Osteoblast (primary cell): ENCODE results near the gene LRP8. TPM values are rescaled to one million over a fixed set of nuclear protein-coding genes. Genes with fewer than 3 reads are reported as not detected.

ENCODE experiments used
- DNase-seq: peaks from one replicate; pipeline ENCODE4 v3.0.0; 2011; ENCODE audit warnings: low spot score, mixed read lengths; ENCODE audit not compliant: insufficient read length; ENCODE audit errors: missing footprints
- H2AFZ ChIP-seq: 2 replicates; pipeline ENCODE4 v1.6.0; 2011; ENCODE audit warnings: mild to moderate bottlenecking, low read length
- H3K27ac ChIP-seq: 2 replicates; pipeline ENCODE4 v1.5.1; 2011; ENCODE audit warnings: mild to moderate bottlenecking, low read depth, low read length, moderate library complexity
- H3K27me3 ChIP-seq: 2 replicates; pipeline ENCODE4 v1.6.0; 2012; ENCODE audit warnings: mild to moderate bottlenecking, control low read depth, inconsistent platforms, low read length, moderate library complexity; ENCODE audit not compliant: insufficient read depth
- H3K36me3 ChIP-seq: 2 replicates; pipeline ENCODE4 v1.5.1; 2011; ENCODE audit warnings: mild to moderate bottlenecking, low read length, control low read depth, moderate library complexity; ENCODE audit not compliant: insufficient read depth
- H3K4me1 ChIP-seq: 2 replicates; pipeline ENCODE4 v1.5.1; 2011; ENCODE audit warnings: mild to moderate bottlenecking, low read length, control low read depth, moderate library complexity; ENCODE audit not compliant: insufficient read depth
- H3K4me2 ChIP-seq: 2 replicates; pipeline ENCODE4 v1.6.0; 2011; ENCODE audit warnings: mild to moderate bottlenecking, low read length; ENCODE audit not compliant: insufficient read depth
- H3K4me3 ChIP-seq: fragments of 200-600 bp; sonication (generic); 3 replicates; pipeline ENCODE4 v1.5.1; 2012; ENCODE audit warnings: mild to moderate bottlenecking, low read length, inconsistent platforms; ENCODE audit not compliant: insufficient read depth
- H3K79me2 ChIP-seq: 2 replicates; pipeline ENCODE4 v1.6.0; 2012; ENCODE audit warnings: mild to moderate bottlenecking, low read length, control low read depth, inconsistent platforms; ENCODE audit not compliant: insufficient read depth
- H3K9me3 ChIP-seq: 2 replicates; pipeline ENCODE4 v1.5.1; 2011; ENCODE audit warnings: low read depth, low read length, control low read depth
- H4K20me1 ChIP-seq: 2 replicates; pipeline ENCODE4 v1.6.0; 2012; ENCODE audit warnings: mild to moderate bottlenecking, low read length, control low read depth; ENCODE audit not compliant: insufficient read depth
- CTCF ChIP-seq: IDR thresholded peaks from 2 replicates; pipeline ENCODE4 v1.5.1; 2011; ENCODE audit warnings: mild to moderate bottlenecking, low read depth, low read length, moderate library complexity; ENCODE audit errors: extremely low read depth
- total RNA-seq: library from RNA; depleted of rRNA; stranded (reverse); fragments of >200 nt; gene quantifications from 2 replicates; pipeline ENCODE4 v1.2.3, GENCODE V29; 2012

Gene LRP8
- total RNA-seq, 1 donor = 11.2 TPM

DNA sequence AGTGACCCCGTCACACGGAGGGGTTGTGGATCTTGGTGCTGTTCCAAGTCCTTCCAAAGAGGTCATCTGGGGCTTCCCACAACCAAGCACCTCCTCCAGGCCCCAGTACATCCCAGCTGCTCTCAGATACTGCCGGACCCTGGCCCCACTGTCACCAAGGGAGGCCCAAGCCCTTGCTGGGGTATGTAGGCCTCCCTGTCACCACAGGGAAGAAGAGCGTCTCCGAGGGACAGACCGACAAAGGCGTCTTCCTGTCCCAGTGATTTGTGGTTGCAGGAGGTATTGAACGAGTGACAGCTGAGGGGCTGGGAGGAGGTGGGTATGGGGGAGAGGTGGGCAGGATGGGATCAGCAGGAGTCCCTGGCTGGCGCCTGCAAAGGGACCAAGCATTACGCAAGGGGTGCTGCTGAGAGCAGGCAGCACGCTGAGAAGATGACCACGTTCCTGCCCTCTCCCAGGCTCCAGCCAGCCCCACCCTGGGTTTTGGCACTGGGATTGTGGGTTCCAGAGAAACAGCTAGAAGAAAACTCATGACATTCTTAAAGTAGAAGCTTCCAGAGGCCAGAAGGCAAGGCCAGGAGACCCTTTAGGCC is 29.7 kb downstream of the LRP8 start:
- Histone ChIP-seq H3K27ac (no peak overlapping the region), H2AFZ (no peak overlapping the region), H3K4me3 (no peak overlapping the region), H3K79me2 (no peaks in the 10 kb centered on the region), H3K4me1 (peaks cover 21% of the 10 kb centered on the region), H4K20me1 (no peaks in the 10 kb centered on the region), H3K9me3 (no peaks in the 10 kb centered on the region), H3K27me3 (no peaks in the 10 kb centered on the region), H3K36me3 (no peaks in the 10 kb centered on the region), H3K4me2 (no peak overlapping the region)
- DNase-seq = no peak
- TF ChIP-seq CTCF = no peak

DNA sequence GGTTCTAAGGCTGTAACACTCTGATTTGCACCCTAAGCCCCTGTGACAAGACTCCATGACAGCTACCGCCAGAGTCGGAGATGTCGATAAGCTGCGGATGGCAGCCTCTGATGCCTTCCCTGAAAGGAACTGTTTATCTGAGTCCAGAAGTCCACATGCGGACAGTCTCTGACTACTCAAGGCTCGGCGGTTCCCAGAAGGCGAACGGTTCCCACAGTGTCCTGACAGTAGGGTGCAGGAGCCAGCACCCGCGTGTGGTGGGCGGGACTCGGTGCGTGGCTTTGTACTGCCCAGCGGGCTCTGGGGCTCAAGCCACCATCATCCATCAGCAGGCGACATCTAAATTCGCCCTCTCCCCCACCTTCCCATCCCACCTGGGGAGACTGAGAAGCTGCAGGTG is 30.7 kb downstream of the LRP8 start:
- no peak for TF ChIP-seq CTCF
- Histone ChIP-seq H3K27ac (no peak overlapping the region), H3K27me3 (no peaks in the 10 kb centered on the region), H3K4me3 (no peak overlapping the region), H3K4me1 (peaks cover 24% of the 10 kb centered on the region), H3K79me2 (no peaks in the 10 kb centered on the region), H3K4me2 (no peak overlapping the region), H3K9me3 (no peaks in the 10 kb centered on the region), H4K20me1 (no peaks in the 10 kb centered on the region), H2AFZ (no peak overlapping the region), H3K36me3 (no peaks in the 10 kb centered on the region)
- no peak for DNase-seq

DNA sequence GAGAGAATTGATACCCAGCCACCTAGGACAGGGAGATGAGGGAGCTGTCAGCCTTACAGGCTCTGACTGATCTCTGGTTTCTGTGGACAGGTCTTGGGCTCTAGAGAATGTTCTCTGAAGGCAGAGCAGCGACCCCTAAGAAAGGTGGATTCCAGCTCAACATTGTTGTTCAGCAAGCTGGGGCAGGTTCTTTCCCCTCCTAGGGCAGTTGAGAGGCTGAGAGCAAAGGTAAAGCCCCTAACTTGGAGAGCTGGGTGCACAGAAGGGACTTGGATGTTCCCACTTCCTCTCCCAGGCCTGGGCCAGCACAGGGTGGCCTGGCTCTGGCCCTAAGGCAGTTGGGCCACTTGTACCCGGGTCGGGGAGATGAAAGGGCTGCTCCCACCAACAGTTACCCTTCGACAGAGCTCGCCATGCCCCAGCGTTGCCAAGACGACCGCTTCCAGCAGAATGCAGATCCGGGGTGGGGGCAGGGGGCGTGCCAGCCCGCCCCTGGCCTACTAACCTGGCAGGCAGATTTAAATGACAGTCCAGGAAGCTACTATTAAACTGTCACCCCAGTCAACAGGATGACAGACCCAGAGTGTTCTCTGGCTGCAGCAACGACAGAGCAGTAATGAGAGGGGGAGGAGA is 31.6 kb downstream of the LRP8 start:
- no peak overlapping the region for H3K4me2 ChIP-seq
- no peaks in the 10 kb centered on the region for H3K36me3 ChIP-seq
- H4K20me1 ChIP-seq = no peaks in the 10 kb centered on the region
- H3K4me1 ChIP-seq = peaks cover 24% of the 10 kb centered on the region
- no peaks in the 10 kb centered on the region for H3K9me3 ChIP-seq
- no peak overlapping the region for H3K4me3 ChIP-seq
- H2AFZ ChIP-seq = peak overlapping the region; percentile 29
- DNase-seq = no peak
- no peak overlapping the region for H3K27ac ChIP-seq
- TF ChIP-seq CTCF = no peak
- H3K27me3 ChIP-seq = no peaks in the 10 kb centered on the region
- no peaks in the 10 kb centered on the region for H3K79me2 ChIP-seq

DNA sequence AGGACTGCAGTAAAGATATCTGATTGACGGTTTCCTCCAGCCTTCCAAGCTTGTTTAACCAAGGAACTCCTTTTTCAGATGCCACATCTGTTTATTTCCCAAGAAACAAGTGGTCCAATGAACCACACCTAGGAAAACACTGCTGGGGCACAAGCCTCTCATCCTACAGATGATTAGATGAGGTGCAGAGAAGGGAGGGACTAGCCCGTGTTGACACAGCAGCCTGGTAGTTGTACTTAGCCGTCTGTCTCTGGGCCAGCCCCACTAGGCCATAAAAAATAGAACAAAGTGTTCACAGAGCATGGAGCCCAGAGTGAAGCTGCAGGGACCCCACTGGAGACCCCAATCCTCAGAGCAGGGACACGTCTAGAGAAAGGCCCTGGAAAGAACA is 32.1 kb downstream of the LRP8 start:
- Histone ChIP-seq H3K9me3 (no peaks in the 10 kb centered on the region), H4K20me1 (no peaks in the 10 kb centered on the region), H3K27me3 (no peaks in the 10 kb centered on the region), H3K79me2 (no peaks in the 10 kb centered on the region), H2AFZ (peak overlapping the region; percentile 29), H3K4me3 (no peak overlapping the region), H3K4me2 (no peak overlapping the region), H3K27ac (no peak overlapping the region), H3K4me1 (peaks cover 24% of the 10 kb centered on the region), H3K36me3 (no peaks in the 10 kb centered on the region)
- no peak for DNase-seq
- TF ChIP-seq CTCF = no peak
